ENCODE measurements around the gene GAS2L3.
"Not testable (repeated sequence)": the region's sequence is repeated elsewhere in the genome, so short reads cannot be mapped to it uniquely, and the experiment has no call there.

GAS2L3 gene

GRCh38 chr12:100573292-100574186 is at the start of gene GAS2L3:
GAS2L3 (plus strand) TSS chr12:100573684; CDS start chr12:100594905, 21,221 bp downstream.
- DNase-seq (ENCODE audit: low read depth) = peak; percentile 19

GRCh38 chr12:100528034-100528433 is 45.5 kb upstream of the GAS2L3 start:
- no peak for DNase-seq (ENCODE audit: low read depth)

GRCh38 chr12:100528471-100529127 is 44.9 kb upstream of the GAS2L3 start:
- no peak for DNase-seq (ENCODE audit: low read depth)

GRCh38 chr12:100529756-100530350 is 43.6 kb upstream of the GAS2L3 start:
- no peak for DNase-seq (ENCODE audit: low read depth)

- no peak for DNase-seq (ENCODE audit: low read depth)
Measured at GRCh38 chr12:100533376-100533775, 40.1 kb upstream of the GAS2L3 start.

GRCh38 chr12:100534625-100535227 is 38.8 kb upstream of the GAS2L3 start:
- DNase-seq (ENCODE audit: low read depth) = no peak

- DNase-seq (ENCODE audit: low read depth) = no peak
Measured at GRCh38 chr12:100539202-100539601, 34.3 kb upstream of the GAS2L3 start.

GRCh38 chr12:100544165-100544564 is 29.3 kb upstream of the GAS2L3 start:
- DNase-seq (ENCODE audit: low read depth) = no peak

GRCh38 chr12:100545092-100545491 is 28.4 kb upstream of the GAS2L3 start:
- no peak for DNase-seq (ENCODE audit: low read depth)

GRCh38 chr12:100553936-100554335 is 19.5 kb upstream of the GAS2L3 start:
- DNase-seq (ENCODE audit: low read depth) = no peak

GRCh38 chr12:100554608-100555077 is 18.8 kb upstream of the GAS2L3 start:
- DNase-seq (ENCODE audit: low read depth) = no peak

- no peak for DNase-seq (ENCODE audit: low read depth)
Measured at GRCh38 chr12:100555722-100556121, 17.8 kb upstream of the GAS2L3 start.

GRCh38 chr12:100557357-100557756 is 16.1 kb upstream of the GAS2L3 start:
- DNase-seq (ENCODE audit: low read depth) = no peak

- DNase-seq (ENCODE audit: low read depth) = not testable (repeated sequence)
Measured at GRCh38 chr12:100559261-100559660, 14.2 kb upstream of the GAS2L3 start.

GRCh38 chr12:100564090-100564489 is 9.4 kb upstream of the GAS2L3 start:
- DNase-seq (ENCODE audit: low read depth) = no peak

- no peak for DNase-seq (ENCODE audit: low read depth)
Measured at GRCh38 chr12:100564905-100565467, 8.5 kb upstream of the GAS2L3 start.

GRCh38 chr12:100565987-100566545 is 7.4 kb upstream of the GAS2L3 start:
- no peak for DNase-seq (ENCODE audit: low read depth)

- DNase-seq (ENCODE audit: low read depth) = no peak
Measured at GRCh38 chr12:100566887-100567637, 6.4 kb upstream of the GAS2L3 start.

- DNase-seq (ENCODE audit: low read depth) = no peak
Measured at GRCh38 chr12:100567945-100568344, 5.5 kb upstream of the GAS2L3 start.

- DNase-seq (ENCODE audit: low read depth) = no peak
Measured at GRCh38 chr12:100572184-100572583, 1.3 kb upstream of the GAS2L3 start.
